ENCODE data around the gene RETREG1. TPM values are rescaled to one million over a fixed set of nuclear protein-coding genes. Genes with fewer than 3 reads are reported as not detected.
"Not testable (repeated sequence)": the region's sequence is repeated elsewhere in the genome, so short reads cannot be mapped to it uniquely, and the experiment has no call there.

Gene RETREG1
- total RNA-seq, 4 donors from 2014 or later, result 22.5 to 73.3 (median 43.6) TPM

DNA sequence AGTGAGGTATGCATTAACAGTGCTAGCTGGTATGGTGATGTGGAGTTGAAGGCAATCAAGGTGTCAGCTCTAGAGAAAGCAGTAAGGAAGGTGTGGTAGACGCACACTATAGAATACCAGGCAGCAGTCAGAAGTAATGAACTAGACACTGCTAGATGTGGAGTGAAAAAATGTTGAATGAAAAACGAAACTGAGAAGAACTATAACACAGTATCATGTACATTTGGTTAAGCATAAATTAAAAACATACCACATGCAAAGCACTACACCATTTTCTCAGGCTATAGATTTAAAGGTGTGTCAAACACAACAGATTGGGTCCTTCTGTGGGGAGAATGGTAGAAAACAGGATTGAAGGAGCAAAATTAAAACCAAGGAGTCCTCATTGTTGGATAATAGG, 166.6 kb downstream of the RETREG1 start:
- ATAC-seq (ENCODE audit: low FRiP score), result no peak

DNA sequence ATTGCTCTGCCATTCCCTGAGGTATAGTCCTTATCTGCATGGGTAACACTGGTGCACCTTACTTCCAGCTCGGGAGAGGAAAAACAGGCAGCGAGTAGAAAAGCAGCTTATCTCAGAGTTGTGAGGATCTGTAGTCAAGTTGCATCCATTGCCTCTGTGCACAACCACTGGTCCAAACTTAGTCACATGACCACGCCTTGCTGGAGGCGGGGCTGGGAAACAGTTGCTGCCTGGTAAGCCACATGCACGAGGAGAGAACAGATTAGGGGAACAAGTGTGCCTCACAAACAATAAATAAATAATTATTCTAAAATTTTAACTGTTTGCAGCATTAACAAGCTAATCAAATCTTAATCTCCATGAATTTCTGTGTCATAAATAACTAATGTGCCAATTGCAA, 169.8 kb downstream of the RETREG1 start:
- ATAC-seq (ENCODE audit: low FRiP score), result no peak
- no peak for DNase-seq (ENCODE audit: low spot score)
- TF ChIP-seq, protein P1, sequence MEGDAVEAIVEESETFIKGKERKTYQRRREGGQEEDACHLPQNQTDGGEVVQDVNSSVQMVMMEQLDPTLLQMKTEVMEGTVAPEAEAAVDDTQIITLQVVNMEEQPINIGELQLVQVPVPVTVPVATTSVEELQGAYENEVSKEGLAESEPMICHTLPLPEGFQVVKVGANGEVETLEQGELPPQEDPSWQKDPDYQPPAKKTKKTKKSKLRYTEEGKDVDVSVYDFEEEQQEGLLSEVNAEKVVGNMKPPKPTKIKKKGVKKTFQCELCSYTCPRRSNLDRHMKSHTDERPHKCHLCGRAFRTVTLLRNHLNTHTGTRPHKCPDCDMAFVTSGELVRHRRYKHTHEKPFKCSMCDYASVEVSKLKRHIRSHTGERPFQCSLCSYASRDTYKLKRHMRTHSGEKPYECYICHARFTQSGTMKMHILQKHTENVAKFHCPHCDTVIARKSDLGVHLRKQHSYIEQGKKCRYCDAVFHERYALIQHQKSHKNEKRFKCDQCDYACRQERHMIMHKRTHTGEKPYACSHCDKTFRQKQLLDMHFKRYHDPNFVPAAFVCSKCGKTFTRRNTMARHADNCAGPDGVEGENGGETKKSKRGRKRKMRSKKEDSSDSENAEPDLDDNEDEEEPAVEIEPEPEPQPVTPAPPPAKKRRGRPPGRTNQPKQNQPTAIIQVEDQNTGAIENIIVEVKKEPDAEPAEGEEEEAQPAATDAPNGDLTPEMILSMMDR (IDR thresholded peaks at IDR 0.05), result no peak

More for the DNA sequence above, 166.6 kb downstream of the RETREG1 start:
- TF ChIP-seq, protein P1 (IDR thresholded peaks at IDR 0.05), result no peak
- no peak for DNase-seq (ENCODE audit: low spot score)

GRCh38 chr5:16437977-16438376, 178.8 kb downstream of the RETREG1 start:
- DNase-seq (ENCODE audit: low spot score) (no peak), ATAC-seq (ENCODE audit: low FRiP score) (no peak)
- TF ChIP-seq, protein P1 (IDR thresholded peaks at IDR 0.05), result no peak

GRCh38 chr5:16436065-16436682, 180.6 kb downstream of the RETREG1 start:
- not testable (repeated sequence) for DNase-seq (ENCODE audit: low spot score); ATAC-seq (ENCODE audit: low FRiP score)

DNA sequence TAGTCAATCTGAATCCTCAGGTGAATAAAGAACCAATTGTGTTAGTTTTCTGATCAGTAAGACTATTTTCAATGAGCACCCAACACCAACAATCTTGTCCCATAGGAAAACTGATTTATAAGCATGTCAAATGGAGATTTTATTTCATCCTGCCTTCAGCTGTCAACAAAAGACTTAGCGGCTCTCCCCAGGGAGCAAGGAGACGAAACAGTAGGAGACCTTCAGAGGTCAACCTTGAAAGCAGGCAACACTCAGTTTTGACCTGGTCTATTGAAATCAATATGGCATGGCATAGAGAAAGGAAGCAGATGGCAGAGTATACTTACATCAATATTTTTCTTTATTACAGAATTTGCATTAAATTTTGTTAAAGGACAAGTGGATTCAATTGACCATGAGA, 185.3 kb downstream of the RETREG1 start:
- TF ChIP-seq, protein P1 (IDR thresholded peaks at IDR 0.05), result no peak
- no peak for ATAC-seq (ENCODE audit: low FRiP score)
- no peak for DNase-seq (ENCODE audit: low spot score)

DNA sequence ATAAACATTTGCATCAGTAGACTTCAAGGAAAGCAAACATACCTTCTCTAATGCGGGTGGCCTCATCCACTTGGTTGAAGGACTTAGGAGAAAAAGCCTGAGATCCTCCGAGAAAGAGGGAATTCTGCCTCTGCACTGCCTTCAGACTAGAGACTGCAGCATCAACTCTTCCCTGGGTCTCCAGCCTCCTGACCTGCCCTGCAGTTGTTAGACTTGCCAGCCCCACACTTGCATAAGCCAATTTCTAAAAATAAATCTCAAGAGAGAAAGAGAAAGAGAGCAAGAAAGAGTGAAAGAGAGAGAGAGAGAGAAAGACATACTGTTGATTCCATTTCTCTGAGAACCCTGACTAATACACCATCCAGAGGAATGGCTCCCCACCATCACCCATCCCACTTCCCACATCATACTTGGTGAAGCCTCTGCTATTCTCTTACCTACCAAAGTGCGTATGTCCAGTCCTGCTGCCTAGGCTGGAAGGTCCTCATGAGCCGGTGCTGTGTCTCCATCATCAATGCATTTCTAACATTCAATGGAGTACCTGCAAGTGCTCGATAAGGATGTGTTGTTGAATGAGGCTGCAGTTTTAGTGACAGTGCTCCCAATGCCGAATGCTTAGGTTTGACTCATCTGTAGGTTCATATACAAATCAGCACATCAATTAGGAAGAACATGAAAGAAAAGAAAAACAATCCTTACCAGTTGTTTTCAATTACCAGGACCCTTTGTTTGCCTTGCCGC, 186.3 kb downstream of the RETREG1 start:
- ATAC-seq (ENCODE audit: low FRiP score) (no peak), DNase-seq (ENCODE audit: low spot score) (no peak)
- TF ChIP-seq, protein P1 (IDR thresholded peaks at IDR 0.05), result no peak

GRCh38 chr5:16428359-16428758, 188.4 kb downstream of the RETREG1 start:
- ATAC-seq (ENCODE audit: low FRiP score) (no peak), DNase-seq (ENCODE audit: low spot score) (no peak)
- TF ChIP-seq, protein P1 (IDR thresholded peaks at IDR 0.05), result no peak

All from omental fat pad (tissue), 4 donors.